ENCODE measurements around the gene GFPT1. TPM values are rescaled to one million over a fixed set of nuclear protein-coding genes. Genes with fewer than 3 reads are reported as not detected.

The GFPT1 gene
- total RNA-seq, 3 donors from 2014 or later (not counting 1 experiment from before 2014, with no cell fraction given), result 13.9 to 16.4 (median 15.0) TPM

DNA sequence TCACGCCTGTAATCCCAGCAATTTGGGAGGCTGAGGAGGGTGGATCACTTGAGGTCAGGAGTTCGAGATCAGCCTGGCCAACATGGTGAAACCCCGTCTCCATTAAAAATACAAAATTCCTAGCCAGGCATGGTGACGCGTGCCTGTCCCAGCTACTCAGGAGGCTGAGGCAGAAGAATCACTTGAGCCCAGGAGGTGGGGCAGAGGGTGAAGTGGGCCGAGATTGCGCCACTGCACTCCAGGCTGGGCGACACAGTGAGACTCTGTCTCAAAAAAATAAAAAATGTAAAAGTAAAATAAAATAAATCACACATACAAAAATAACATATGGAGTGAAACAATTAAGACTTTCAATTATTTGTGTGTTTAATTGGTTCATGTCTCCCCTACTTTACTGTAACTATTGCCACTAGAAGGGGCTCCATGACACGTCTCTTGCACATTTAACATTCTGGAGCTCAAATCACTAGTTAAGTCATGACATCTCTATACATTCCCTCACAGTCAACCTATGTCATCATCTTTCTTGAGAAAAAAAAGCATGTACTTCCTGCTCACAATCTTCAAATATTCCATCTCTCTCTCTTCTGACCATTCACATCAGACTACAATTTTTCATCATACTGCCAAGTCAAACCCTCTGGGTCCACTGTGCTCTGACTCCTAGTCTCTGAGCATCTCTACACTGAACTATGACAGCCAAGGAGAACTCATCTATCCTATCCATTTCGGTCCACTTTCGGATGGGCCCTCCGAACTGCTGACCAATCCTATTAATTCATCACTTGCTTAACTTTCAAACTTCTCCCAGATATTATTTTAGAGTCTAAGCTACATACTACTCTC lies 6.7 kb downstream of the GFPT1 start:
- peaks cover 27 to 32% of the 10 kb centered on the region in 2 donors for H3K4me1 Mint-ChIP-seq
- no peaks in the 10 kb centered on the region for H3K36me3 Mint-ChIP-seq
- intact Hi-C loops (cut with micrococcal nuclease), result no loop called here

DNA sequence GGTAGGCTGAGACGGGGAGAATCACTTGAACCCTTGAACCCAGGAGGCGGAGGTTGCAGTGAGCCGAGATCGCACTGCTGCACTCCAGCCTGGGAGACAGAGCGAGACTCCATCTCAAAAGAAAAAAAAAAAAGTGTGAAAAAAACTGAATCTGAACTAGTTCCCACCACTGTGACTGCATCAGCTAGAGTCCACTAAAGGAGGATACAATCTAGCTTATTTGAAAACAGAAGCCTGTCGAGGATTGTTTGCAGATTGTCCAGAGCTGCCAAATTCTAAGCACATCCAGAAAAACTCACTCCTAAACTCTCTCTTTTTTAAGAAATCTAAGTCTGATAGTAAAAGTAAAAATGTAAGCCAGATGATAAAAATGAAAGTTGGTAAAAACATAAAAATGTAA lies 10.6 kb downstream of the GFPT1 start:
- TF ChIP-seq, protein P1, sequence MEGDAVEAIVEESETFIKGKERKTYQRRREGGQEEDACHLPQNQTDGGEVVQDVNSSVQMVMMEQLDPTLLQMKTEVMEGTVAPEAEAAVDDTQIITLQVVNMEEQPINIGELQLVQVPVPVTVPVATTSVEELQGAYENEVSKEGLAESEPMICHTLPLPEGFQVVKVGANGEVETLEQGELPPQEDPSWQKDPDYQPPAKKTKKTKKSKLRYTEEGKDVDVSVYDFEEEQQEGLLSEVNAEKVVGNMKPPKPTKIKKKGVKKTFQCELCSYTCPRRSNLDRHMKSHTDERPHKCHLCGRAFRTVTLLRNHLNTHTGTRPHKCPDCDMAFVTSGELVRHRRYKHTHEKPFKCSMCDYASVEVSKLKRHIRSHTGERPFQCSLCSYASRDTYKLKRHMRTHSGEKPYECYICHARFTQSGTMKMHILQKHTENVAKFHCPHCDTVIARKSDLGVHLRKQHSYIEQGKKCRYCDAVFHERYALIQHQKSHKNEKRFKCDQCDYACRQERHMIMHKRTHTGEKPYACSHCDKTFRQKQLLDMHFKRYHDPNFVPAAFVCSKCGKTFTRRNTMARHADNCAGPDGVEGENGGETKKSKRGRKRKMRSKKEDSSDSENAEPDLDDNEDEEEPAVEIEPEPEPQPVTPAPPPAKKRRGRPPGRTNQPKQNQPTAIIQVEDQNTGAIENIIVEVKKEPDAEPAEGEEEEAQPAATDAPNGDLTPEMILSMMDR (IDR thresholded peaks at IDR 0.05), result no peak
- no peaks in the 10 kb centered on the region for H3K9me3 ChIP-seq (ENCODE audit: control insufficient read depth, insufficient read depth, low read length)
- ATAC-seq (no peak), DNase-seq (no peak)
- no peak overlapping the region for H3K4me3 ChIP-seq (ENCODE audit: low read length)
- intact Hi-C loops (cut with micrococcal nuclease), result no loop called here
- Mint-ChIP-seq H3K27ac (no peak overlapping the region), H3K27me3 (ENCODE audit: low read depth in 2 of 2) (no peaks in the 10 kb centered on the region), H3K36me3 (no peaks in the 10 kb centered on the region), H3K9me3 (no peaks in the 10 kb centered on the region), H3K4me1 (peaks cover 12 to 20% of the 10 kb centered on the region in 2 donors), H3K4me3 (no peak overlapping the region)
- H3K4me1 ChIP-seq (ENCODE audit: control insufficient read depth, insufficient read depth, low read length), result no peaks in the 10 kb centered on the region
- WGBS (ENCODE audit: insufficient coverage), result 98% methylated on average over 6 of the region's 6 CpGs
- no peaks in the 10 kb centered on the region for H3K27me3 ChIP-seq (ENCODE audit: control insufficient read depth, insufficient read depth, low read length)
- no peak overlapping the region for H3K27ac ChIP-seq (ENCODE audit: low read length)
- H3K36me3 ChIP-seq (ENCODE audit: control insufficient read depth, insufficient read depth, low read length), result peaks cover 10% of the 10 kb centered on the region

More for the DNA sequence above, 6.7 kb downstream of the GFPT1 start:
- Histone ChIP-seq H3K4me3 (ENCODE audit: low read length) (no peak overlapping the region), H3K27me3 (ENCODE audit: control insufficient read depth, insufficient read depth, low read length) (no peaks in the 10 kb centered on the region), H3K27ac (ENCODE audit: low read length) (no peak overlapping the region), H3K9me3 (ENCODE audit: control insufficient read depth, insufficient read depth, low read length) (no peaks in the 10 kb centered on the region), H3K36me3 (ENCODE audit: control insufficient read depth, insufficient read depth, low read length) (no peaks in the 10 kb centered on the region), H3K4me1 (ENCODE audit: control insufficient read depth, insufficient read depth, low read length) (no peaks in the 10 kb centered on the region)
- no peak for DNase-seq
- ATAC-seq, result no peak
- Mint-ChIP-seq H3K9me3 (no peaks in the 10 kb centered on the region), H3K27ac (no peak overlapping the region), H3K4me3 (no peak overlapping the region), H3K27me3 (ENCODE audit: low read depth in 2 of 2) (no peaks in the 10 kb centered on the region)
- TF ChIP-seq, protein P1 (IDR thresholded peaks at IDR 0.05), result no peak
- 96% methylated on average over 9 of the region's 12 CpGs for WGBS (ENCODE audit: insufficient coverage)

DNA sequence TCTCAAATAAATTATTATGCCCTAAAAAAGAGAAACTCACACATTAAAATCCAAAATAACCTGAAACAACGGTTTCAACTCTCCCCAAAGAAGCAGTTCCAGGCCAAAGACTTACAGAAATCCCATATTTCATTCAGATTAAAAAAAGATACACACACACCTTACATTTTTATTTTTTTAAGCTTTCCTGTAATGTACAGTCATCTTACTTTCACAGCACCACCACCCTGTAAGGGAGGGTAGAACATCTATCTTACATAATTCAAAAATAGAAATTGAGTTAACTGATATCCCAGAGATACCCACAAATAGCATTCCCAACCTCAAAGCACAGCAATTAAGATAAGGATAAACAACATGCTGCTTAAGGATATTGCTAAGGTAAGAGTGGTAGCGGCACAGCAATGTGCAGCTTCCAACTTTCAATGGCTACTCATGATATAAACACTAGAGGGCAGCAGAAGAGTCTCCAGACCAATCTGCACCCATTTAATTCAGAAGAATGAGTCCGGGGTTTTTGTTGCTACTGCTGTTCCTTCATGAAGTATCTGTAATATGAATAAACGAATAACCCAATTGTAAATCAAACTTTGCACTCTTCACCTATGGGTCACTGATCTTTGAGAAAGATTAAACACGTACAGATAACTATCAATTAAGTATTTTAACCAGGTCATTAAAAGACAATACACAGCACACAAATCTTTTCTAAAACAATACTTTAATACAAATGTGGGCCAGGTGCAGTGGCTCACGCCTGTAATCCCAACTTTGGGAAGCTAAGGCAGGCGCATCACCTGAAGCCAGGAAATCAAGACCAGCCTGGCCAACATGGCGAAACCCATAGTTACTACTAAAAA lies 11.3 kb downstream of the GFPT1 start:
- WGBS (ENCODE audit: insufficient coverage), result 87% methylated on average over 8 of the region's 8 CpGs
- no peaks in the 10 kb centered on the region for H3K27me3 Mint-ChIP-seq (ENCODE audit: low read depth in 2 of 2)
- no peak overlapping the region for H3K4me3 ChIP-seq (ENCODE audit: low read length)
- intact Hi-C loops (cut with micrococcal nuclease), result loop anchor here (2.0 kb wide), 1 partner anchor 339 kb away; no protein-coding TSS in a partner anchor
- ATAC-seq (peak; percentile 55 to 70 (median 68)), DNase-seq (peak in 1 of 2 donors; percentile 60)
- H3K27ac ChIP-seq (ENCODE audit: low read length), result no peak overlapping the region
- peaks cover 16% of the 10 kb centered on the region for H3K36me3 ChIP-seq (ENCODE audit: control insufficient read depth, insufficient read depth, low read length)
- no peak overlapping the region for H3K4me3 Mint-ChIP-seq
- TF ChIP-seq, protein P1 (IDR thresholded peaks at IDR 0.05), result peak; percentile 71
- H3K27ac Mint-ChIP-seq, result peak overlapping the region; percentile 7 to 37
- H3K27me3 ChIP-seq (ENCODE audit: control insufficient read depth, insufficient read depth, low read length), result no peaks in the 10 kb centered on the region
- H3K9me3 ChIP-seq (ENCODE audit: control insufficient read depth, insufficient read depth, low read length), result no peaks in the 10 kb centered on the region
- no peaks in the 10 kb centered on the region for H3K36me3 Mint-ChIP-seq
- peaks cover 9 to 17% of the 10 kb centered on the region in 2 donors for H3K4me1 Mint-ChIP-seq
- no peaks in the 10 kb centered on the region for H3K9me3 Mint-ChIP-seq
- H3K4me1 ChIP-seq (ENCODE audit: control insufficient read depth, insufficient read depth, low read length), result no peaks in the 10 kb centered on the region
